CD4-positive, alpha-beta T cell (primary cell): ENCODE results near the gene CDKN2A. TPM values are rescaled to one million over a fixed set of nuclear protein-coding genes. Genes with fewer than 3 reads are reported as not detected.

Source experiments
- ATAC-seq: fragments of 200-7000 bp; cut with Tn5 transposase; one replicate; pipeline ENCODE4 v1.10.0; 2022; ENCODE audit warnings: mild to moderate bottlenecking; ENCODE audit not compliant: poor library complexity
- CTCF ChIA-PET: fragments of 350-600 bp; sonication (Branson Sonifier 250); formaldehyde crosslinking; loops from one replicate; lab custom pipeline; 2021; ENCODE audit warnings: antibody characterized with exemption, inconsistent platforms; lab: Charles Lee
- POLR2A ChIA-PET: fragments of 350-600 bp; sonication (Branson Sonifier 250); formaldehyde crosslinking; loops from one replicate; lab custom pipeline; 2021; ENCODE audit warnings: antibody characterized with exemption, inconsistent platforms; lab: Charles Lee
- DNase-seq, 14 experiments: peaks; one replicate each; pipeline ENCODE4 v3.0.0-alpha.2; 2013 to 2020; ENCODE audit warnings: mixed read lengths in 2 of 14
- H3K27ac ChIP-seq, 2 donors: one replicate each; pipeline versions ENCODE4 v1.5.1 to v1.7.0; 2013; ENCODE audit warnings: low read length in 2 of 2, low read depth in 1 of 2, mild to moderate bottlenecking in 1 of 2
- H3K27me3 ChIP-seq, 2 experiments: 1 replicate in 1 of 2; 2 replicates in 1 of 2; pipeline versions ENCODE4 v1.6.1 to v1.7.0; 2013; ENCODE audit warnings: low read length in 2 of 2, control low read depth in 1 of 2, mild to moderate bottlenecking in 1 of 2, moderate library complexity in 1 of 2; ENCODE audit not compliant: insufficient read depth in 2 of 2, control insufficient read depth in 1 of 2
- H3K36me3 ChIP-seq: one replicate; pipeline ENCODE4 v1.6.1; 2013; ENCODE audit warnings: low read length, control low read depth; ENCODE audit not compliant: insufficient read depth
- H3K4me1 ChIP-seq: one replicate; pipeline ENCODE4 v1.6.1; 2013; ENCODE audit warnings: low read length, control low read depth; ENCODE audit not compliant: insufficient read depth
- H3K4me3 ChIP-seq: one replicate; pipeline ENCODE4 v1.5.1; 2013; ENCODE audit warnings: mild to moderate bottlenecking, low read length, moderate library complexity
- H3K9me3 ChIP-seq, 2 experiments: 1 replicate in 1 of 2; 2 replicates in 1 of 2; pipeline versions ENCODE4 v1.6.1 to v1.7.0; 2013; ENCODE audit warnings: low read length in 2 of 2, mild to moderate bottlenecking in 2 of 2, control low read depth in 1 of 2, moderate library complexity in 1 of 2; ENCODE audit not compliant: control insufficient read depth in 1 of 2, insufficient read depth in 1 of 2
- H3K27ac Mint-ChIP-seq: one replicate; pipeline ENCODE4 v1.8.0; 2020; ENCODE audit warnings: mixed read lengths
- H3K27me3 Mint-ChIP-seq: one replicate; pipeline ENCODE4 v1.8.0; 2021; ENCODE audit warnings: mixed read lengths
- H3K36me3 Mint-ChIP-seq: one replicate; pipeline ENCODE4 v1.8.0; 2021; ENCODE audit warnings: low read depth, mixed read lengths
- H3K4me1 Mint-ChIP-seq: one replicate; pipeline ENCODE4 v1.8.0; 2021; ENCODE audit warnings: low read depth, mixed read lengths
- H3K4me3 Mint-ChIP-seq: one replicate; pipeline ENCODE4 v1.8.0; 2020; ENCODE audit warnings: mild to moderate bottlenecking, mixed read lengths
- H3K9me3 Mint-ChIP-seq: one replicate; pipeline ENCODE4 v1.8.0; 2020; ENCODE audit warnings: mixed read lengths
- intact Hi-C, 2 experiments: fragments of 100-400 bp; cut with DNase I in 1 of 2; cut with micrococcal nuclease in 1 of 2; formaldehyde crosslinking; loops; one replicate each; pipeline versions ENCODE4 v1.15.1 to v1.9.0; 2023 to 2025; cut with DNase I, micrococcal nuclease
- total RNA-seq, 174 experiments: library from RNA in 2 of 174; stranded (reverse) in 2 of 174; gene quantifications; one replicate each; pipeline ENCODE4 v1.2.3 and lab custom pipeline; 2021 to 2026
- TF ChIP-seq, protein P1 (sequence below): fragments of 200-600 bp; IDR thresholded peaks from one replicate; pipeline ENCODE4 v1.8.0; 2022; ENCODE audit warnings: antibody characterized with exemption, mild to moderate bottlenecking

Gene CDKN2A
- total RNA-seq, 2 experiments from 2014 or later, result 0.71 to 0.89 TPM

DNA sequence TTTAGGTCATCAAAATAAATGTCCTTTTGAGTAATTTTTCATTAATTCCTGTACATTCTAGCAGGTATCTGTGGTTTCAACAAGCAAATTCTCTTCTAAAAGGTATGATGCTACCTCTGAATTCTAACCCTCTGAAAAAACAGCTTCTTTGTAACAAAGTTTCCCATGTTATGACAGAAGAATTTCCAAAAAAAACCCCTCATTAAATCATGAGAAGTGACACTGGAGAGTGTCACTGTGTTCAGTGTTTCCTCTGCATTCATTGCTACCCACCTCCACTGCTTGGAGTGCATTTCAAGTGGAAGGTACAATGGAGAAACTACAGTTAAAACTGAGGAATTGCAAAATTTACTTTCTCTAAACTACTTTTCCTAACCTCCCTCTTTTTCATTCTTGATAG, 10.1 kb downstream of the CDKN2A start:
- Mint-ChIP-seq H3K27me3 (peaks cover 96% of the 10 kb centered on the region), H3K4me3 (no peak overlapping the region), H3K9me3 (peaks cover 3% of the 10 kb centered on the region), H3K27ac (no peak overlapping the region), H3K36me3 (no peaks in the 10 kb centered on the region), H3K4me1 (no peaks in the 10 kb centered on the region)
- no peaks in the 10 kb centered on the region for H3K36me3 ChIP-seq
- no peak for ATAC-seq
- H3K9me3 ChIP-seq, result no peaks in the 10 kb centered on the region
- no peak overlapping the region for H3K27ac ChIP-seq
- intact Hi-C loops, result no loop called here
- no peaks in the 10 kb centered on the region for H3K4me1 ChIP-seq
- POLR2A ChIA-PET, result no interaction called here
- no peak for DNase-seq
- peaks cover 23 to 74% of the 10 kb centered on the region in 2 experiments for H3K27me3 ChIP-seq
- CTCF ChIA-PET, result interaction anchor here (1.5 kb wide), 1 partner anchor 24 kb away, joined by 3 read pairs; no protein-coding TSS in a partner anchor
- TF ChIP-seq, protein P1, sequence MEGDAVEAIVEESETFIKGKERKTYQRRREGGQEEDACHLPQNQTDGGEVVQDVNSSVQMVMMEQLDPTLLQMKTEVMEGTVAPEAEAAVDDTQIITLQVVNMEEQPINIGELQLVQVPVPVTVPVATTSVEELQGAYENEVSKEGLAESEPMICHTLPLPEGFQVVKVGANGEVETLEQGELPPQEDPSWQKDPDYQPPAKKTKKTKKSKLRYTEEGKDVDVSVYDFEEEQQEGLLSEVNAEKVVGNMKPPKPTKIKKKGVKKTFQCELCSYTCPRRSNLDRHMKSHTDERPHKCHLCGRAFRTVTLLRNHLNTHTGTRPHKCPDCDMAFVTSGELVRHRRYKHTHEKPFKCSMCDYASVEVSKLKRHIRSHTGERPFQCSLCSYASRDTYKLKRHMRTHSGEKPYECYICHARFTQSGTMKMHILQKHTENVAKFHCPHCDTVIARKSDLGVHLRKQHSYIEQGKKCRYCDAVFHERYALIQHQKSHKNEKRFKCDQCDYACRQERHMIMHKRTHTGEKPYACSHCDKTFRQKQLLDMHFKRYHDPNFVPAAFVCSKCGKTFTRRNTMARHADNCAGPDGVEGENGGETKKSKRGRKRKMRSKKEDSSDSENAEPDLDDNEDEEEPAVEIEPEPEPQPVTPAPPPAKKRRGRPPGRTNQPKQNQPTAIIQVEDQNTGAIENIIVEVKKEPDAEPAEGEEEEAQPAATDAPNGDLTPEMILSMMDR, result no peak
- no peak overlapping the region for H3K4me3 ChIP-seq

DNA sequence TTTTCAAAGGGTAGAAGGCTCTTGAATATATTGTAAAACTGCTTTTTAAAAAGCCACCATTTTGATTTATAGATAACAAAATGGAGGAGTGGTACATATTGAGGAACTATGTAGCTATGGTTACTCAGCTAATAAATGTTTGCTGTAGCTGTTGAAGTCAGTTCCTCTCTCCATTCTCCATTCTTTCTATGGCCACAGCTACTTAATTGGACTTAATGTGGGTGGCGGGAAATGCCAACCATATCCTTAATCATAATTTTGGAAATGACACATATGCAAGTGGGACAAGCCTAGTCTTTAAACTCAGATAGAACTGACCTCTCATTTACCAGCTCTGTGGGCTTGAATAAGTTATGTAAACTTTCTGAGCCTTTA, 10.6 kb downstream of the CDKN2A start:
- intact Hi-C loops, result no loop called here
- ATAC-seq, result no peak
- peaks cover 25 to 74% of the 10 kb centered on the region in 2 experiments for H3K27me3 ChIP-seq

DNA sequence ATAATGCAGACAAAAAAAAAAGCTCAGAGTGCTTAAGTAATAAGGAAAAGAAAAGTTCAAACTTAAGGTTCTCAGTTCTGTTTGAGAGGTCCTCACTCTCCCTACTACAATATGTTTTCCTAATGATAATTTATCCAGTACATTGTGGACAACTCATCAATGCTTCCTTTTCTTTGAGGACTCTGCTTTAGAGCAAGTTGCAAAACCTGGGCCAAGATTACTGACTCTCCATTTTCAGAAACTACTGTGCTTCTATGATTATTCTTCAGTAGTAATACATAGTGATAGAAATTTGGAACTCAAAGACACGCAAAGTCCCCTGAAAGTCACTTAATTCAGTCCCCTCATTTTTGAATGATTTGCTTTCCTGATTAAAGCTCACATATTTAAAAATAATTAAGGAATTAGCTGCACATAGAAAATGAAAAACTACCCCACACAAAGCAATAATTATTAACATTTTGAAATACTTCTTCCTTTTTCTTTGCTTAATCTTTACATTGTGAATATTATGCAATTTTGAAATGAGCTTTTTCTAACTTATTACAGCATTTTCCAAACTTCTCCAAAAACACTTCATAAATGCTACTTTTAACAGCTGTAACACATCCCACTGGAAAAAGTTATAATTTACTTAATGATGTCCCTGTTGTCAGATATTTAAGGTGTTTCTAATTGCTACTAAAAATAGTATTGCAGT, 11.2 kb downstream of the CDKN2A start:
- Histone ChIP-seq H3K4me3 (no peak overlapping the region), H3K27ac (no peak overlapping the region), H3K4me1 (no peaks in the 10 kb centered on the region), H3K9me3 (no peaks in the 10 kb centered on the region), H3K27me3 (peaks cover 23 to 74% of the 10 kb centered on the region in 2 experiments), H3K36me3 (no peaks in the 10 kb centered on the region)
- intact Hi-C loops, result no loop called here
- ChIA-PET POLR2A (interaction anchor here (0.8 to 1.0 kb wide), 2 partner anchors 9 to 169 kb away, joined by 3 read pairs; no protein-coding TSS in a partner anchor), CTCF (interaction anchor here (0.9 to 1.6 kb wide), 3 partner anchors 11 to 26 kb away, joined by 3 to 8 read pairs (median 4); partner anchors contain the start of genes CDKN2A, CDKN2B and CDKN2B-AS1)
- no peaks in the 10 kb centered on the region for H3K36me3 Mint-ChIP-seq
- H3K9me3 Mint-ChIP-seq, result peaks cover 3% of the 10 kb centered on the region
- peaks cover 95% of the 10 kb centered on the region for H3K27me3 Mint-ChIP-seq
- no peaks in the 10 kb centered on the region for H3K4me1 Mint-ChIP-seq
- TF ChIP-seq, protein P1, result no peak
- DNase-seq (no peak), ATAC-seq (no peak)
- no peak overlapping the region for H3K27ac Mint-ChIP-seq
- no peak overlapping the region for H3K4me3 Mint-ChIP-seq

More for the DNA sequence above, 10.6 kb downstream of the CDKN2A start:
- peaks cover 96% of the 10 kb centered on the region for H3K27me3 Mint-ChIP-seq
- no peaks in the 10 kb centered on the region for H3K36me3 ChIP-seq
- no peaks in the 10 kb centered on the region for H3K9me3 ChIP-seq
- TF ChIP-seq, protein P1, result no peak
- H3K4me3 ChIP-seq, result no peak overlapping the region
- no peak overlapping the region for H3K27ac ChIP-seq
- ChIA-PET CTCF (interaction anchor here (1.5 to 1.6 kb wide), 2 partner anchors 10 to 25 kb away, joined by 3 to 8 read pairs; partner anchors contain the start of genes CDKN2A and CDKN2B-AS1), POLR2A (interaction anchor here (0.8 kb wide), 1 partner anchor 170 kb away, joined by 3 read pairs; no protein-coding TSS in a partner anchor)
- no peaks in the 10 kb centered on the region for H3K4me1 Mint-ChIP-seq
- H3K27ac Mint-ChIP-seq, result no peak overlapping the region
- peak in 1 of 14 experiments; percentile 26 for DNase-seq
- H3K4me3 Mint-ChIP-seq, result no peak overlapping the region
- peaks cover 3% of the 10 kb centered on the region for H3K9me3 Mint-ChIP-seq
- no peaks in the 10 kb centered on the region for H3K36me3 Mint-ChIP-seq
- no peaks in the 10 kb centered on the region for H3K4me1 ChIP-seq
